SK-N-SH (cell line): ENCODE measurements around the gene PLOD1.

ENCODE experiments used
- CTCF ChIP-seq: fragments of 200-600 bp; sonication (generic); IDR thresholded peaks from 2 replicates; pipeline ENCODE4 v1.6.1; 2017; ENCODE audit warnings: antibody characterized with exemption, mild to moderate bottlenecking, moderate library complexity
- EZH2phosphoT487 ChIP-seq: fragments of 200-600 bp; sonication (generic); IDR thresholded peaks from 2 replicates; pipeline ENCODE4 v1.6.1; 2017; ENCODE audit warnings: low read depth, mixed run types, mild to moderate bottlenecking, antibody characterized with exemption, moderate library complexity, borderline replicate concordance
- MXI1 ChIP-seq: IDR thresholded peaks from 2 replicates; pipeline ENCODE4 v1.6.1; 2012; ENCODE audit warnings: mild to moderate bottlenecking, low read depth, low read length, improper control_type of control experiment
- NFIC ChIP-seq: IDR thresholded peaks from 2 replicates; pipeline ENCODE4 v1.4.0; 2012; ENCODE audit warnings: borderline replicate concordance
- POLR2AphosphoS5 ChIP-seq: IDR thresholded peaks from 2 replicates; pipeline ENCODE4 v1.6.1; 2012; ENCODE audit warnings: low read depth, low read length
- RFX5 ChIP-seq: IDR thresholded peaks from 2 replicates; pipeline ENCODE4 v1.6.1; 2012; ENCODE audit warnings: mild to moderate bottlenecking, improper control_type of control experiment, low read length
- SIN3A ChIP-seq: IDR thresholded peaks from 2 replicates; pipeline ENCODE4 v1.6.1; 2012; ENCODE audit warnings: low read depth, mild to moderate bottlenecking, low read length, moderate library complexity, borderline replicate concordance
- TAF1 ChIP-seq: IDR thresholded peaks from 2 replicates; pipeline ENCODE4 v1.6.1; 2012; ENCODE audit warnings: low read depth, mild to moderate bottlenecking, low read length, moderate library complexity, borderline replicate concordance
- YY1 ChIP-seq: IDR thresholded peaks from 2 replicates; pipeline ENCODE4 v1.4.0; 2012; ENCODE audit warnings: low read depth, mild to moderate bottlenecking

GRCh38 chr1:11929849-11930248 lies 4.7 kb upstream of the PLOD1 start:
- TF ChIP-seq TAF1 (no peak), EZH2phosphoT487 (no peak), CTCF (no peak), RFX5 (no peak), POLR2AphosphoS5 (no peak), MXI1 (peak; percentile 92), NFIC (no peak; the same call in 1 of the 2 replicates), YY1 (no peak), SIN3A (0 out of 2 replicates have a peak, but pooled peaks have one; percentile 46)
